M059J (cell line): Measurements from ENCODE around the gene RAPGEF2. TPM values are rescaled to one million over a fixed set of nuclear protein-coding genes. Genes with fewer than 3 reads are reported as not detected.
"Not testable (repeated sequence)": the region's sequence is repeated elsewhere in the genome, so short reads cannot be mapped to it uniquely, and the experiment has no call there.

Experiments used
- DNase-seq: peaks from one replicate; pipeline ENCODE4 v3.0.0-alpha.2; 2012; ENCODE audit warnings: low read depth
- total RNA-seq: library from RNA; depleted of rRNA; stranded (reverse); fragments of >200 nt; shearing (Covaris generic); gene quantifications from 2 replicates; pipeline ENCODE4 v1.2.3, GENCODE V29; 2014; rRNA removed

The RAPGEF2 gene, protein sequence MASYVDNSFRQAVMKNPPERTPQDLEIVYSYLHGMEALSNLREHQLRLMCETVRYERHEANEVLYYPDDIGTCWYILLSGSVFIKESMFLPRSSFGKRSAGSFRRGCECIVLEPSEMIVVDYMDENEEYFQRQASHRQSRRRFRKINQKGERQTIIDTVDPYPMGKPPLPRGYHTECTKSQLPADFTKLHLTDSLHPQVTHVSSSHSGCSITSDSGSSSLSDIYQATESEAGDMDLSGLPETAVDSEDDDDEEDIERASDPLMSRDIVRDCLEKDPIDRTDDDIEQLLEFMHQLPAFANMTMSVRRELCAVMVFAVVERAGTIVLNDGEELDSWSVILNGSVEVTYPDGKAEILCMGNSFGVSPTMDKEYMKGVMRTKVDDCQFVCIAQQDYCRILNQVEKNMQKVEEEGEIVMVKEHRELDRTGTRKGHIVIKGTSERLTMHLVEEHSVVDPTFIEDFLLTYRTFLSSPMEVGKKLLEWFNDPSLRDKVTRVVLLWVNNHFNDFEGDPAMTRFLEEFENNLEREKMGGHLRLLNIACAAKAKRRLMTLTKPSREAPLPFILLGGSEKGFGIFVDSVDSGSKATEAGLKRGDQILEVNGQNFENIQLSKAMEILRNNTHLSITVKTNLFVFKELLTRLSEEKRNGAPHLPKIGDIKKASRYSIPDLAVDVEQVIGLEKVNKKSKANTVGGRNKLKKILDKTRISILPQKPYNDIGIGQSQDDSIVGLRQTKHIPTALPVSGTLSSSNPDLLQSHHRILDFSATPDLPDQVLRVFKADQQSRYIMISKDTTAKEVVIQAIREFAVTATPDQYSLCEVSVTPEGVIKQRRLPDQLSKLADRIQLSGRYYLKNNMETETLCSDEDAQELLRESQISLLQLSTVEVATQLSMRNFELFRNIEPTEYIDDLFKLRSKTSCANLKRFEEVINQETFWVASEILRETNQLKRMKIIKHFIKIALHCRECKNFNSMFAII (N-terminal part only)
- total RNA-seq: 12.1 and 21.4 TPM in 2 replicates

GRCh38 chr4:159102622-159103383 is at the start of gene RAPGEF2:
TSS of gene RAPGEF2 (plus strand) at chr4:159103079. CDS start at chr4:159104163, 1,084 bp downstream.
- peak; percentile 91 for DNase-seq

DNA sequence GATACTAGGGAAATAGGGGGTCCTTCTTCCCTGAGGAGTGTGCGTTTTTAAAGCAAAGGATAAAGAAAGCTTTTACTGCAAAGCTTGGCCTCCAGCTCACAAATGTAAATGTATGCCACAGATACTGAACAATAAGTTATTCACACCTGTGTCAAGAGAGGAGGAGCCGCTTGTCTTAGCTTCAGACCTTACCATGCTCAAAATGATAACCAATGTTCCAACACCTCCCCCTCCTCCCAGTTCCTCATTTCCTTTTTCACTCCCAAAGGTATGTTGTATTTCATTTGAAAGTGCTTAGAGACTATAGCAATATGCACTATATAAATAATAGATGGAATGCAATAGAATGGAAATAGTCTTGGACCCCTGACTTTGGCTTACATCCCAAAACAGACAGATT is 47.0 kb upstream of the RAPGEF2 start:
- no peak for DNase-seq

DNA sequence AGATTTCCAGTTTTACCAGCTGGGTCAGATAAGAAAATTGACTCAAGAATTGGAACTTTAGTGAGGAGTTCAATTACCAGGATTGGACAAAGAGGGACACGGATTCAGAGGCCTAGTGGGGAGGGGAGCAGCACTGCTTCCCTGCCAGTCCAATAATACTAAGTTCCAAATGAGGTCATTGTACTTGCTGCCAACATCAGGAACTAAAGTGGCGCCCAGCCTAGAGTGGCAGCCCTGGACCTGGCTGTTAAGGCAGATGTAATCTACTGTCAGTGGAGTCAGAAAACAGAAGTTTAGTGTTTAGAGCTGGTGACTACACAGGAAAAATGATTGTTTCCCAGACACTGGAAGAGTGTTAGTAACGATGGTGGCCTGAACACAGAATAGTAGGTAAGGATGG is 42.7 kb upstream of the RAPGEF2 start:
- no peak for DNase-seq

- DNase-seq: no peak
Measured at GRCh38 chr4:159062381-159062780, 40.5 kb upstream of the RAPGEF2 start.

DNA sequence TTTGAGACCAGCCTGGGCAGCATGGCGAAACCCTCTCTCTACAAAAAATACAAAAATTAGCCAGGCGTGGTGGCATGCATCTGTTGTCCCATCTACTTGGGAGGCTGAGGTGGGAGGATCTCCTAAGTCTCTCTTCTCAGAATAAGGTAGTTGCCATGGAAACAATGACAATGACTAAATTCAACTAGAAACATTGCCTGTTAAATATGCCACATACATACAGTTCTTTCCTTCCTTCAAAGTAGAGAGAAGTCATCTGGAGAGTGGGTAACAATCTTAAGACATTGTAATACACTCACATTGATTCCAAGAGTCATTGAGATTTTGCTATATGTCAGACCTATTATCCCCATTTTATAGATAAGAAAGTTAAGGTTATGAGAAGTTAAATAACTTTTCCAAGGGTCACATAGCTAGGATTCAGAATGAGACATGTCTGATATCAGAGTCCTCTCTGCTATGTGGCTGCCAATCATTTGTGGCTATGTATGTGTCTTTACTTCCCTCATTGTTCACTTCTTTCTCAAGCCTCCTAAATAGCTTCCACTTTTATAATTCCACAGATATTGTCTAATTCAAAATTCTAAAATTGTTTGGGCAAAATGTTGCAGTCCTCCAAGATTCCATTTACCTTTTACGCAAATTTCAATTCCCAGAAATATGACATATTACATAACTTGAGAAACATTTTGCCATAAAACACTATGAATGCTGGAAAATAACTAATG is 37.2 kb upstream of the RAPGEF2 start:
- DNase-seq: no peak

- not testable (repeated sequence) for DNase-seq
Measured at GRCh38 chr4:159068139-159068538, 34.7 kb upstream of the RAPGEF2 start.

GRCh38 chr4:159069922-159070321 is 33.0 kb upstream of the RAPGEF2 start:
- DNase-seq: peak; percentile 68

DNA sequence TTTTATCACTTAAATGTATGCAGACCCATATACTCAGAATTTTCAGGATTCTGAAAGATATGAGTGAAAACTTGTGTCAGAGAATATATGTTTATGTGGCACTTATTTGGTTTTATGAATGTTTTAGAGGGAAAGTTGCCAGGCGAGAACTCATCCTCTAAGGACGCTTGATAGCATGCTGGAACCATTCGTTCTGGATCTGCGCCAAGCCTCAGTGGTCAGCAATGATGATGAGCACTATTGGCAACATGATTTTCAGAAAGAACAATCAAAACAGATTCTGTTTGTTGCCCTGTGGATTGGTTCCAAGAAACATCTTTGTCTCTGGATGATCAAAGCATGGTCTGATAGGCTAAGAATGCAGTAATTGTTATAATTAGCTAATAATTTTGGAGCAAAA is 32.1 kb upstream of the RAPGEF2 start:
- DNase-seq: peak; percentile 89

DNA sequence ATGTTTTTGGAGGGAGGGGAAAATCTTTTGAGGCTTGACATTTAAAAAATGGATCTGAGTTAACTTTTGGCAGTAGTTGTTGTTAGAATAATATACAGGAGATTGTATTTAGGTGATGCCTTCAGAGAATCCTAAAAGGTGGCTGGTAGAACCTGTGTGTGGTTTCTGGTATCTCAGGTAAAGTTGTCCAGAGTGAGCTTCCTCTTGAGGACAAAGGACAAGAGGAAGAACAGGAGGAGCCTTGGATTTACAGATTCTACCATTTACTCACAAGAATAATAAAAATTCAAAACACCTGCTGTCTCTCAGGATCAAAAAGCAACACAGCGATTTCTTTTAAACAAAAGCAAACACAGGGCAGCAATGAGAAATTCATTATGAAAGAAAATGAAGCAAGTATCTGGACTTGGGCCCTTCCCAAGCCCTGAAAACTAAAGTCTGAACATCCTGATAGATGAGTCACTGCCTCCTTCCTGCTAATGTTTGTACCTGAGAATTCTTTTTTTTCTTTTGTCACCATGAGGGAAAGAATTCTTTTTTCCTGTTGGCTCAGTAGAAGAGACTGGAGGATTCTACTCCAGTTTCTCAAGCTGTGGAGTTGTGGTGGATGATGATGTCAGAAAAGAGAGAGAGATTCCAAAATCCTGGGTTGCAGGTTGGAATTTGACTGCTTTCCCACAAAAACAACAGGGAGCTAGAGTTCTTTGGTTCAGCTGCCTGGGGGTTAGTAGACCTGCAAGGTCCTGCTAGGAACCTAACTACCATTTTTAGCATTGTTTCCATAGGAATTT is 31.5 kb upstream of the RAPGEF2 start:
- peak; percentile 88 for DNase-seq

DNA sequence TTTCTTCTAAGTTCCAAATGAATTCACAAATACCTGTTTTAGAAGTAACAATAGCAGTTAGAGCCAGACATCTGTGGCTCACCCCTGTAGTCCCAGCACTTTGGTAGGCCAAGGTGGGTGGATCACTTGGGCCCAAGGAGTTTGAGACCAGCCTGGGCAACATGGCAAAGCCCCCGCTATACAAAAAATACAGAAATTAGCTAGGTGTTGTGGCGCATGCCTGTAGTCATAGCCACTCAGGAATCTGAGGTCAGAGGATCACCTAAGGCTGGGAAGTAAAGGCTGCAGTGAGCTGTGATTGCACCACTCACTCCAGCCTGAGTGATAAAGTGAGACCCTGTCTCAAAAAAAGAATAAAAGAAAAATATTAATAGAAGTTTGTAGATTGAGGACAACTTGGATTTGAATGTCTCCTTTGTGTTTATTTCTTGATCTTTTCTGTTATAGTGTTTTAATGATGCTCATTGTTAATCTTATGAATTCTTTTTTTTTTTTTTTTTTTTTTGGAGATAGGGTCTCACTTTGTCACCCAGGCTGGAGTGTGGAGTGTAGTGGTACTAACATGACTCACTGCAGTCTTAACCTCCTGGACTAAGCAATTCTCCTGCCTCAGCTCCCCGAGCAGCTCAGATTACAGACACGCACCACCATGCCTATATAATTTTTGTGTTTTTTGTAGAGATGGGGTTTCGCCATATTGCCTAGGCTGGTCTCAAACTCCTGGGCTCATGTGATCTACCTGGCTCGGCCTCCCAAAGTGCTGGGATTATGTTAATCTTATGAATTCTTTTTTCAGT is 30.7 kb upstream of the RAPGEF2 start:
- no peak for DNase-seq

- DNase-seq: peak; percentile 60
Measured at GRCh38 chr4:159075531-159075932, 27.3 kb upstream of the RAPGEF2 start.

GRCh38 chr4:159077018-159077417 is 25.9 kb upstream of the RAPGEF2 start:
- DNase-seq: not testable (repeated sequence)

DNA sequence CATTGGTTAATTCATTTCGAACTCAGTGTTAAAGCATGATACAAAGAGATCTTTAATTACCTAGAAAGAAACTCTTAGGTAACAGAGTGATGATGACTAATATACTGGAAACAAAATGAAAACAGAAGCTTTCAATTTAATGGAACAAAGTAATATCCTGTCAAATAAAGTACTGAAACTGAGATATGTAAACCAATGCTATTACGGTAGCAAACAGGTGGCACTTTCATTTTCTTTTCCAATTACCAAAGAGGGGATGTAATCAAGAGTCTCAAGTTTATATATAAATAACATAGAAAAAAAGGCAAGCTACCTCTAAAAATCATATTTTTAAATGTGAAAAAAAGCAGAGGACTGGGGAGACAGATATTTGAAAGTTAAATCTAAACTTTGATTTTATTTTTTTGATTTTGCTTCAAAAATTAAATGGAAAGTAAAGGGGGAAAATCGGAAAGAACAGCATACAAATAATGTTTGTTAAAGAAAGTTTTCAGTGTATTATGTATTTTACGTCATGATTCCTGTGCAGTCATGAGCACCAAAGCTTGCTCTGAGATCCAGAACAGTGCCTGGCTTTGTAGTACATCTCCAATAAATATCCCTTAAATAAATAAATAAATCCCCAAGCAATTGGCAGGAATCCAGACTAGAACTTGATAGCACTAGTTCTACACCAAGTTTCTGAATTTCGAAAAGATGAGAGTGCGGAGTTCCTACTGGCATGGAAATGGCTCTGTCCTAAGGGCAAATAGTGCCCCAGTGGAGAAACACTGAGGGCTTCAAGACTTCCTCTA is 25.0 kb upstream of the RAPGEF2 start:
- DNase-seq: peak; percentile 36

DNA sequence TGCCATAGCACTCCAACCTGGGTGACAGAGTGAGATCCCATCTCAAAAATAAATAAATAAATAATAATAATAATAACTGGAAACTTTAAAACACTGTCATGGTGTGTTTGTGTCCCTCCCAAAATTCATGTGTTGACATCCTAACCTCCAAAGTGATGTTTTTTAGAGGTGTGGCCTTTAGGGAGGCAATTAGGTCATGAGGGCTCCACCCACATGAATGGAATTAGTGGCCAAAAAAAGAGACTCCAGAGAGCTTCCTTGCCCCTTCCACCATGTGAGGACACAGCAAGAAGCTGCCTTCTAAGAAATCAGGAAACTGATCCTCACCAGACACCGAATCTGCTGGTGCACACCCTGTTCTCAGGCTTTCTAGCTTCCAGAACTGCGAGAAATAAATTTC is 23.8 kb upstream of the RAPGEF2 start:
- DNase-seq: no peak

- DNase-seq: no peak
Measured at GRCh38 chr4:159086606-159087005, 16.3 kb upstream of the RAPGEF2 start.

- no peak for DNase-seq
Measured at GRCh38 chr4:159090255-159090654, 12.6 kb upstream of the RAPGEF2 start.

DNA sequence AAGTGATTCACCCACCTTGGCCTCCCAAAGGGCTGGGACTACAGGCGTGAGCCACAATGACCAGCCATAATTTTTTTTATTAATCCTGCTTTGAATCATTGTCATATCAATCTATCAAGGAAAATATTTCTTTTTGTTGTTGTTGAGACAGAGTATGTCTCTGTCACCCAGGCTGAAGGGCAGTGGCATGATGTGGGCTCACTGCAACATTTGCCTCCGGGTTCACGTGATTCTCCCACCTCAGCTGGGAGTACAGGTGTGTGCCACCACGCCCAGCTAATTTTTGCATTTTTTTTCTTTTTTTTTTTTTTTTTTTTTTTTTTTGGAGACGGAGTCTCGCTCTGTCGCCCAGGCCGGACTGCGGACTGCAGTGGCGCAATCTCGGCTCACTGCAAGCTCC is 8.7 kb upstream of the RAPGEF2 start:
- DNase-seq: peak; percentile 23

DNA sequence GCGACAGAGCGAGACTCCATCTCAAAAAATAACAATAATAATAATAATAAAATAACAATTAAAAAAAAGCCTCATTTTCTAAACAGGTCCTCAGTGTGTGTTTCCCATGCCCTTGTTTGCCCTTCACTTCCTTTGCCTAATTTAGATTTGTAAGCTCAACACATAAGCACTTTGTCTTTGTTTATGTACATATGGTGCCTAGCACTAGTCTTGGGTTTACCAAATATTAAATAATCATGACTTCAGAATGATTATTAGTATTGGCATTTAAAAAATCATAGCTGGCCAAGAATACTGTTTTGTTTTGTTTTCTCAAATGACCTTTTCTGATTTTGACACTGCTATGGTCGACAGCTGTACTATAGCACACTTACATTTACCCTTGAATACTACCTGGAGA is 6.4 kb upstream of the RAPGEF2 start:
- no peak for DNase-seq

DNA sequence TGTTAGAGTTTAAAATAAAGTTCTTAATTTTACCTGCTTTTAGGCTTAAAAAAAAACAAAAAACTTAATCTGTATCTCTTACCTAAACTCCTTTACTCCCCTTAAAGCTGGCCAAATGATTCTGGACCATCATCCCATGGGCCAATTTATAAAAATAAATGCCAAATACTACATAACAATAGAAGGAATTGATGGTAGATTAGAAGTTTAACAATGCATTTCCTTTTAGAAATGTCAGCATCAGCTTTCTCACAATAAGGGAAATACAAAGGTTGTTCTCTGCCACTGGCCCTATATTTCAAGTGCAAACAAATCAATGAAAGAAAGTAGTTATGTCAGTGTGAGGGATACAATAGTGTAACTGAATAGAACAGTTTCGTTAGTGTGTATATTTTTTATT is 5.7 kb upstream of the RAPGEF2 start:
- DNase-seq: no peak
